Urinary bladder (tissue), 4 donors: Measurements from ENCODE around the gene SHFL. TPM values are rescaled to one million over a fixed set of nuclear protein-coding genes. Genes with fewer than 3 reads are reported as not detected.

Source experiments
- DNase-seq: peaks from one replicate; pipeline ENCODE4 v3.0.0-alpha.2; 2015; ENCODE audit errors: extremely low spot score
- H3K27ac ChIP-seq: one replicate; pipeline ENCODE4 v1.5.1; 2013; ENCODE audit warnings: low read depth, mild to moderate bottlenecking, moderate library complexity
- H3K36me3 ChIP-seq: one replicate; pipeline ENCODE4 v1.6.1; 2013; ENCODE audit warnings: mild to moderate bottlenecking, moderate library complexity; ENCODE audit not compliant: insufficient read depth
- H3K4me1 ChIP-seq: one replicate; pipeline ENCODE4 v1.6.1; 2013; ENCODE audit warnings: mild to moderate bottlenecking, moderate library complexity; ENCODE audit not compliant: insufficient read depth
- H3K4me3 ChIP-seq: one replicate; pipeline ENCODE4 v1.5.1; 2013; ENCODE audit warnings: low read depth, low read length
- WGBS: extraction: QIAGEN DNeasy Blood & Tissue Kit; methylation state at CpG from one replicate; pipeline ENCODE4 v1.1.7; 2013; 5-methylcytosine and 5-hydroxymethylcytosine counted together
- polyA plus RNA-seq: library from polyadenylated mRNA; stranded (reverse); fragments of 200-250 nt; gene quantifications from one replicate; pipeline ENCODE4 v1.2.3, GENCODE V29; 2013
- total RNA-seq: library from RNA; depleted of rRNA; stranded (reverse); fragments of >200 nt; gene quantifications from one replicate; pipeline ENCODE4 v1.2.3, GENCODE V29; 2014
- donor health status: healthy with polysubstance abuse.
- donor health status: healthy.

The SHFL gene
- total and polyA plus RNA-seq, 2 donors: 15.5 to 43.4 TPM

DNA sequence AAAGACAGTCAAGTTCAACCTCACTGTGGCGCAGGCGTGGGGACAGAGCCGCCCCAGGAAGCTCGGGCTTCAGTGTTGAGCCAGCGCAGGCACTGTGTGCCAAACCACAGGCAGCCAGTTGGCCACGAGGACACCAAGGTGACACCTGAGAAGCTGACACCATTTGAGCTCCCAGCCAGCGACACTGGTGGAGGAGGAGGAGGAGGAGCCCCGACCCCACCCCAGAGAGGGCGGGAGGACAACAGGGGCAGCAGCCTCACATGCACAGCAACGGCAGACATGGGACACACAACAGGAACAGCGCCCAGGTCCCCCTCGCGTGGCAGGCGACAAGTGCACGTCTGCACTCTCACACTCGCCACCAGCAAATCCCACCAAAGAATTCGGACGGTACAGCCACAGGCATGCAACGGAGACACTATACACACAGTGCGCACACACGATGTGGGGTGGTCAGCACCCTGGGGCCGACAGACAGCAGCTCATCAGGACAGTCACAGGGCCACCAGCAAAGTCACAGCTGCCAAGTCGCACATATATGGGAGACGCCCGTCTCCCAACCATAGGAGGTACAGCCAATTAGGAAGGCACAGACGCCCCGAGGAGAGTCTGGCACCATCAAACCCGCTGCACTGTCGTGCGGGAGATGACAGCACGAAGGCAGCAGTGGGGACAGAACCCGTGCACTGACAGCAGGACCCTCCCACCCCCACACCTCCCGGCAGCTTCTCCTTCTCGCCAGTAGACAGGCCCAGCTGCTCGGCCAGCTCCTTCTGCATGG, 30.2 kb downstream of the SHFL start:
- H3K27ac ChIP-seq: no peak overlapping the region
- DNase-seq: no peak
- no peak overlapping the region for H3K4me3 ChIP-seq
- H3K4me1 ChIP-seq: no peaks in the 10 kb centered on the region
- WGBS: 85% methylated on average over 35 of the region's 35 CpGs
- peaks cover 2% of the 10 kb centered on the region for H3K36me3 ChIP-seq

DNA sequence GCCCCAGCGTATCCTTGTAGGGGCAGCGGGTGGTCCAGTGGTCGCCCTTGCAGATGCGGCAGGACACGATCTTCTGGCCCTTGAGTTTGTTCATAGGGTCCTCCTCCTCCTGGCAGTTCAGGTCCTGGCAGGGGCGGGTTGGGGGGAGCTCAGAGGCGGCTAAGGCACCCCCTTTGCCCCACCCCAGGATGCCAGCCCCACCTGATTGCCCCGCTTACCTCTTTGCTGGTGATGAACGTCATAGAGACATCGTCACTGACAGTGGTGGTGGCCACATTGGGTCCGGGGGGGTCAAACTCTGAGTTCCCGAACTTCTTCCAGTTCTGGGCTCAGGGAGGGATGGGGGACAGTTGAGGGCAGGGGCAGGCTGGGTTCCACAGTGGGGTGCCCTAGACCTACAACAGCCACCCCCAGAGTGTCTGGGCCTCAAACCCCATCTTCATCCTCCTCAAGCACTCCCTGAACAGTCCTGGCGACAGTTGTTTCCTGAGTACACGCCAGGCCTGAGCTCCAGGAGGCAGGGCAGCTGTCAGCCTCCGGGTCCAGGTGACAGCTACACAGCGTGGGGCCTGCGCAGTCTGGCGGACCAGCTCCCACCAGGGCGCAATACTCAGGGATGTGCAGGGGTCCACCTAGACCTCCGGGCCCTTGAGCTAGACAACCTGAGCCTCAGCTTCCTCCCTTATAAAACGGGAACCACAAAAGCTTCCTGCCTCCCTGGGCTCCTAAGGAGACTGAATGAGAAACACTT, 30.9 kb downstream of the SHFL start:
- no peak overlapping the region for H3K4me3 ChIP-seq
- H3K4me1 ChIP-seq: no peaks in the 10 kb centered on the region
- 91% methylated on average over 21 of the region's 21 CpGs for WGBS
- no peak overlapping the region for H3K27ac ChIP-seq
- DNase-seq: no peak
- H3K36me3 ChIP-seq: peaks cover 2% of the 10 kb centered on the region

GRCh38 chr19:10118960-10119359, 32.8 kb downstream of the SHFL start:
- WGBS: 49% methylated on average over 12 of the region's 12 CpGs
- peak overlapping the region; percentile 89 for H3K4me3 ChIP-seq
- peaks cover 2% of the 10 kb centered on the region for H3K36me3 ChIP-seq
- H3K4me1 ChIP-seq: no peaks in the 10 kb centered on the region
- no peak for DNase-seq
- no peak overlapping the region for H3K27ac ChIP-seq

GRCh38 chr19:10120538-10121189, 34.5 kb downstream of the SHFL start:
- no peak overlapping the region for H3K27ac ChIP-seq
- H3K4me3 ChIP-seq: no peak overlapping the region
- H3K4me1 ChIP-seq: no peaks in the 10 kb centered on the region
- WGBS: 59% methylated on average over 9 of the region's 9 CpGs
- H3K36me3 ChIP-seq: peaks cover 2% of the 10 kb centered on the region
- no peak for DNase-seq

GRCh38 chr19:10122045-10122444, 35.9 kb downstream of the SHFL start:
- 34% methylated on average over 6 of the region's 6 CpGs for WGBS
- Histone ChIP-seq H3K4me1 (no peaks in the 10 kb centered on the region), H3K4me3 (no peak overlapping the region), H3K27ac (no peak overlapping the region), H3K36me3 (no peaks in the 10 kb centered on the region)
- no peak for DNase-seq

DNA sequence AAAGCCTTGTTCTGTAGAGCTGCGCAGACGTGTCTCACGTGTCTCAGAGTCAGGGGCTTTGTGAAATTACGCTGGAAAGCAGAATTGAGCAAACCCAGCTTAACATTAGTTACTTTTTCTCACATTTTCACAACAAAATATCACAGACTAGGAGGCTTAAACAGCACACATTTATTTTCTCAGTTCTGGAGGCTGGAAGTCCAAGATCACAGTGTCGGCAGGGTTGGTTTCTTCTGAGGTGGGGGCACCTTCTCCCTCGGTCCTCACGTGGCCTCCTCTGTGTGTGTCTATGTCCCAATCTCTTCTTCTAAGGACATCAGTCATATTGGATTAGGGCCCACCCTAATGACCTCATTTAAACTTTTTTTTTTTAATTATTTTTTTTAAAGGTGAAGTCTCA, 38.3 kb downstream of the SHFL start:
- peaks cover 2% of the 10 kb centered on the region for H3K36me3 ChIP-seq
- peak overlapping the region; percentile 0 for H3K27ac ChIP-seq
- WGBS: 97% methylated on average over 7 of the region's 7 CpGs
- no peak for DNase-seq
- no peak overlapping the region for H3K4me3 ChIP-seq
- no peaks in the 10 kb centered on the region for H3K4me1 ChIP-seq

DNA sequence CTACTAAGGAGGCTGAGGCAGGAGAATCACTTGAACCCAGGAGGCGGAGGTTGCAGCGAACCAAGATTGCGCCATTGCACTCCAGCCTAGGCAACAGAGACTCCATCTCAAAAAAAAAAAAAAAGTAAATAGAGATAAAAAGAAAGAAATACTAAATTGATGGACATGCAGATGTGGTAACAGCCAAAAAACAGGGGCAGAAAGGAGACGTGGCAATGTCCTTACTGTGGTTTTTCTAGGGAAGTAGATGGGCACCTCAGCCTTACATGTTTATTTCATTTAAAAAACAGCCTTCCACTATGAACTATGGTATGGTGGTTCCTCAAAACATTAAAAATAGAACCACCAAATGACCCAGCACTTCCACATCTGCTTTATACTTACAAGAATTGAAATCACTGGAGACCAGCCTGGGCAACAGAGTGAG, 40.1 kb downstream of the SHFL start:
- WGBS: 92% methylated on average over 4 of the region's 4 CpGs
- Histone ChIP-seq H3K27ac (no peak overlapping the region), H3K4me1 (no peaks in the 10 kb centered on the region), H3K36me3 (peaks cover 2% of the 10 kb centered on the region), H3K4me3 (no peak overlapping the region)
- no peak for DNase-seq

- H3K4me1 ChIP-seq: no peaks in the 10 kb centered on the region
- no peak overlapping the region for H3K27ac ChIP-seq
- H3K4me3 ChIP-seq: no peak overlapping the region
- DNase-seq: no peak
- 89% methylated on average over 7 of the region's 7 CpGs for WGBS
- H3K36me3 ChIP-seq: peaks cover 5% of the 10 kb centered on the region
Observed at GRCh38 chr19:10132905-10133304, 46.8 kb downstream of the SHFL start.

DNA sequence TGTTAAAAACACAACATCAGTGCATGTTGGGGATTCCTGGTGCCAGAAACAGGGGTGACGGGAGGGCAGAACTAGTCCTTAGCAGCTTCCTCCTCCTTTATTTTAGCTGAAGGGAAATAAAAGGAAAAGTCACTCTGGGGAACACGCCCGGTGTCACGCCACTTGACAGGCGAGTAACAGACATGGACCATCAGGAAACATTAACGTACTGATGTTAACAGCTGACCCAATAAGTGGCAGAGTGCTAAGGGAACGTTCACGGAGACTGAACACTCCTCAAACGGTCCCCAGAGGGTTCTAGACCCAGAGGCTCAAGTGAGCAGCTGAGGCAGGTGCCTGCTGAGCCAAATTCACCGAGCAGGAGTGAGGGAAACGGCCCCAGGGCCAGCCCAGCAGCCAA, 47.5 kb downstream of the SHFL start:
- DNase-seq: no peak
- Histone ChIP-seq H3K4me3 (no peak overlapping the region), H3K4me1 (no peaks in the 10 kb centered on the region), H3K36me3 (peaks cover 3% of the 10 kb centered on the region), H3K27ac (no peak overlapping the region)
- WGBS: 89% methylated on average over 11 of the region's 11 CpGs

DNA sequence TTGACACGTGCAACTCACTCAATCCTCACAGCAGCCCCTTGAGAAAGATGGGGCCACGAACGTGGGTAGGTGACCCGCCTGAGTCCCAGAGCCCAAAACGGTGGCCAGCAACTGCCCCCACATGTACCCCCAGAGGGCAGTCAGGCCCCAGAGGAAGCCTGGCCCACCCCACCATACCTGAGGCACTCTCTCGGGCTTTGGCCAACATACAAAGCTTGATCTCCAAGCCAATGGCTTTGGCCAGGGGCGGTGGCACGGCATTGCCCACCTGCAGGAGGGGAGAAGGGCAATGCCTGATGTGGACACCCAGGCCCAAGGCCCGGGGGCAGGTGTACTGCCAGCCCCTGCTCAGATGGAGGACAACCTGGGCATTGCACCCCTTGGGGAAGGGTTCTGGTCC, 47.9 kb downstream of the SHFL start:
- peaks cover 3% of the 10 kb centered on the region for H3K36me3 ChIP-seq
- no peaks in the 10 kb centered on the region for H3K4me1 ChIP-seq
- no peak for DNase-seq
- 93% methylated on average over 9 of the region's 9 CpGs for WGBS
- no peak overlapping the region for H3K27ac ChIP-seq
- no peak overlapping the region for H3K4me3 ChIP-seq

DNA sequence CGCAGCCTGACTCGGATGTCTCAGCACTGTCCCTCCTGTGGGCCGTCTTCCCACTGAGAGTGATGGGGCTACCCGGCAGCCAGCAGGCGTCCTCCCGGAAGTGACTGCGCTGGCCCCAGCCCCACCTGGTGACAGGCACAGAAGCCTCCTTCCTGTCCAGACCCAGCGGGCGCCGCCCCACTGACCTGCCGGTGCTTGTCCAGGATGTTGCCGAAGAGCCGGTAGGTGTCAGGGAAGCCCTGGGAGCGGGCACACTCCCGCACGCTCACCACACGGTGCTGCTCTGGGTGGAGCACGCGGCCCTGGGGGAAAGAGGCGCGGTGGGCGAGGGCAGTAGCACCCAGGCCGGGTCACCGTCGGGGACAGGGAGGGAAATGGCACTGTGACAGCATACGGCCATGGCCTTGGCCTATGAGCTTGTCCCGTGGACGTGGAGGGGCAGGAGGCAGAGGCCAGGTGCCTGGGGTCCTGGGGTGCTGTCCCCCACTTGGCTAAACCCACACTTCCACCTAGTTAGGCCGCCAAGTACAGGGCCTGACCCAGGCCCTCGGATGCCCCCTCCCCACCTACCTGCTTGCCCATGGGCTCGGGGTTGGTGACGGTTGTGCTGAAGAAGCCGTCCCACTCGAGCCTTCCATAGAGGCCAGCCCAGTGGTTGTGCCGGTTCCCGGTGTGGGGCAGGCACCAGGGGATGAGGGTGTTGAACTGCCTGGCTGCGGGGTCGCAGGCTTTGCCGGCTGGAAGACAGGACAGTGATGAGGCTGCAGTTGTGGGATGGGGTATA, 49.6 kb downstream of the SHFL start:
- no peak for DNase-seq
- Histone ChIP-seq H3K4me3 (no peak overlapping the region), H3K36me3 (peaks cover 3% of the 10 kb centered on the region), H3K27ac (no peak overlapping the region), H3K4me1 (no peaks in the 10 kb centered on the region)
- WGBS: 89% methylated on average over 39 of the region's 39 CpGs

DNA sequence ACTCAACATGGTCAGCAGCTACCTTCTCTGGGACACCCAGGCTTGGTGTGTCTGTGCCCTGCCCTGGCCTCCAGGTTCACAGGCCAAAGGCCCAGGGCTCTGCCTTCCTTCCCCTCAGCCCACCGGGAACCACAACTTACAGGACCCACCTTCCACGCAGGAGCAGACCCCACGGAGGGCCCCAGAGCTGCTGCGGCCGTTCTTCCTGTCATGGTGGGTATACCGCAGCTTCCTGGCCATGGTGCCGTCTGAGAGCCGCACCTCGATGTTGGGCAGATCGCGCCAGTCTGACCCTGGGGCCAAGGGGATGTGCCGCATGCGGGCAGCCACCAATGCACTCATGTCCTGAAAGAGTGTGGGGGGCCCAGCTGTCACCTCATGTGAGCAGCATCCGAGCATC, 50.8 kb downstream of the SHFL start:
- peaks cover 3% of the 10 kb centered on the region for H3K36me3 ChIP-seq
- H3K27ac ChIP-seq: no peak overlapping the region
- WGBS: 93% methylated on average over 14 of the region's 14 CpGs
- no peak overlapping the region for H3K4me3 ChIP-seq
- H3K4me1 ChIP-seq: no peaks in the 10 kb centered on the region
- no peak for DNase-seq
